Liver (tissue), 9 donors: ENCODE measurements around the gene RNASE4. TPM values are rescaled to one million over a fixed set of nuclear protein-coding genes. Genes with fewer than 3 reads are reported as not detected.

Source experiments
- DNase-seq: peaks from one replicate; pipeline ENCODE4 v3.0.0-alpha.2; 2017; ENCODE audit warnings: low spot score
- H3K27ac ChIP-seq, 2 donors: one replicate each; pipeline ENCODE4 v1.7.0; 2013; ENCODE audit warnings: inconsistent platforms in 2 of 2, low read length in 2 of 2, control low read depth in 1 of 2, low read depth in 1 of 2, mild to moderate bottlenecking in 1 of 2
- H3K27me3 ChIP-seq, 4 donors: one replicate each; pipeline versions ENCODE4 v1.6.1 to v1.7.0; 2013; ENCODE audit warnings: low read length in 3 of 4, inconsistent platforms in 1 of 4, mild to moderate bottlenecking in 1 of 4, moderate library complexity in 1 of 4; ENCODE audit not compliant: control insufficient read depth in 4 of 4, insufficient read depth in 4 of 4
- H3K36me3 ChIP-seq, 4 donors: one replicate each; pipeline versions ENCODE4 v1.6.1 to v1.7.0; 2013; ENCODE audit warnings: low read length in 3 of 4, mild to moderate bottlenecking in 3 of 4, low read depth in 1 of 4, moderate library complexity in 1 of 4; ENCODE audit not compliant: control insufficient read depth in 4 of 4, insufficient read depth in 3 of 4
- H3K4me1 ChIP-seq, 4 donors: one replicate each; pipeline versions ENCODE4 v1.6.1 to v1.7.0; 2013; ENCODE audit warnings: low read length in 3 of 4, mild to moderate bottlenecking in 3 of 4, moderate library complexity in 1 of 4; ENCODE audit not compliant: control insufficient read depth in 4 of 4, insufficient read depth in 4 of 4
- H3K4me3 ChIP-seq, 3 donors: one replicate each; pipeline versions ENCODE4 v1.6.1 to v1.7.0; 2013; ENCODE audit warnings: low read length in 3 of 3, control low read depth in 1 of 3, low read depth in 1 of 3, mild to moderate bottlenecking in 1 of 3
- H3K9ac ChIP-seq, 2 donors: one replicate each; pipeline ENCODE4 v1.7.0; 2013; ENCODE audit warnings: low read length in 2 of 2, mild to moderate bottlenecking in 2 of 2, moderate library complexity in 2 of 2, control low read depth in 1 of 2, low read depth in 1 of 2
- H3K9me3 ChIP-seq, 4 donors: one replicate each; pipeline versions ENCODE4 v1.6.1 to v1.7.0; 2013; ENCODE audit warnings: low read length in 3 of 4; ENCODE audit not compliant: control insufficient read depth in 4 of 4
- EGR1 ChIP-seq, 2 donors: IDR thresholded peaks; 2 replicates each; pipeline ENCODE4 v1.6.1; 2016 to 2018; ENCODE audit warnings: antibody characterized with exemption in 2 of 2, low read depth in 2 of 2
- FOXA1 ChIP-seq: IDR thresholded peaks from 2 replicates; pipeline ENCODE4 v1.6.1; 2016; ENCODE audit warnings: antibody characterized with exemption
- FOXA2 ChIP-seq: IDR thresholded peaks from 2 replicates; pipeline ENCODE4 v1.6.1; 2016; ENCODE audit warnings: antibody characterized with exemption
- GABPA ChIP-seq, 2 donors: IDR thresholded peaks in 1 of 2; conservative IDR thresholded peaks in 1 of 2; 2 replicates each; pipeline ENCODE4 v1.6.1; 2016; ENCODE audit warnings: antibody characterized with exemption in 2 of 2, mild to moderate bottlenecking in 1 of 2, moderate library complexity in 1 of 2
- HNF4A ChIP-seq, 2 donors: conservative IDR thresholded peaks; 2 replicates each; pipeline ENCODE4 v1.6.1; 2016; ENCODE audit warnings: antibody characterized with exemption in 2 of 2, mild to moderate bottlenecking in 2 of 2
- HNF4G ChIP-seq: IDR thresholded peaks from 2 replicates; pipeline ENCODE4 v1.6.1; 2016; ENCODE audit warnings: antibody characterized with exemption
- JUND ChIP-seq, 2 donors: IDR thresholded peaks; 2 replicates each; pipeline ENCODE4 v1.6.1; 2016; ENCODE audit warnings: antibody characterized with exemption in 2 of 2
- NR2F2 ChIP-seq: IDR thresholded peaks from 2 replicates; pipeline ENCODE4 v1.6.1; 2016; ENCODE audit warnings: antibody characterized with exemption
- RAD21 ChIP-seq, 2 donors: IDR thresholded peaks; 2 replicates each; pipeline ENCODE4 v1.6.1; 2016; ENCODE audit warnings: antibody characterized with exemption in 2 of 2, mild to moderate bottlenecking in 2 of 2
- RXRA ChIP-seq, 2 donors: IDR thresholded peaks; 2 replicates each; pipeline ENCODE4 v1.6.1; 2017 to 2018; ENCODE audit warnings: antibody characterized with exemption in 2 of 2, mild to moderate bottlenecking in 1 of 2
- SP1 ChIP-seq: IDR thresholded peaks from 2 replicates; pipeline ENCODE4 v1.6.1; 2018; ENCODE audit warnings: antibody characterized with exemption, mild to moderate bottlenecking
- TAF1 ChIP-seq: conservative IDR thresholded peaks from 2 replicates; pipeline ENCODE4 v1.6.1; 2016; ENCODE audit warnings: antibody characterized with exemption, mild to moderate bottlenecking
- YY1 ChIP-seq: IDR thresholded peaks from 2 replicates; pipeline ENCODE4 v1.6.1; 2016; ENCODE audit warnings: antibody characterized with exemption, mild to moderate bottlenecking
- WGBS: extraction: QIAGEN DNeasy Blood & Tissue Kit; methylation state at CpG from one replicate; pipeline ENCODE4 v1.1.7; 2013; 5-methylcytosine and 5-hydroxymethylcytosine counted together
- polyA plus RNA-seq, 2 donors: library from polyadenylated mRNA; stranded (reverse) in 1 of 2; unstranded in 1 of 2; fragments of 200-250 nt in 1 of 2; fragments of >200 nt in 1 of 2; fragmentation: Nextera tagmentation in 1 of 2; extraction: Ambion mirVana in 1 of 2; gene quantifications; one replicate each; pipeline versions ENCODE4 v1.2.1 to v1.2.3, GENCODE V29; 2013 to 2015
- total RNA-seq, 2 donors: library from RNA; depleted of rRNA; stranded (reverse); fragments of >200 nt; gene quantifications; one replicate each; pipeline ENCODE4 v1.2.3, GENCODE V29; 2014
- TF ChIP-seq, protein P1 (sequence below): fragments of 150-350 bp; IDR thresholded peaks from 2 replicates; pipeline ENCODE4 v1.5.1; 2017; ENCODE audit warnings: improper control_type of control experiment, low read depth, low read length; ENCODE audit not compliant: missing input control
- TF ChIP-seq, protein P2 (sequence below): IDR thresholded peaks from 2 replicates; pipeline ENCODE4 v1.6.1; 2016; ENCODE audit warnings: antibody characterized with exemption
- TF ChIP-seq, protein P3 (sequence below): IDR thresholded peaks from 2 replicates; pipeline ENCODE4 v1.6.1; 2016; ENCODE audit warnings: antibody characterized with exemption
- TF ChIP-seq, protein P4 (sequence below): IDR thresholded peaks from 2 replicates; pipeline ENCODE4 v1.6.1; 2016; ENCODE audit warnings: antibody characterized with exemption, mild to moderate bottlenecking
- TF ChIP-seq, protein P5 (sequence below): IDR thresholded peaks from 2 replicates; pipeline ENCODE4 v1.6.1; 2016; ENCODE audit warnings: antibody characterized with exemption
- donor health status: healthy.
- donor health status: healthy.
- donor health status: healthy.
- donor health status: healthy.
- donor health status: healthy.

The RNASE4 gene
- total and polyA plus RNA-seq, 4 donors: 129 to 319 (median 184) TPM

DNA sequence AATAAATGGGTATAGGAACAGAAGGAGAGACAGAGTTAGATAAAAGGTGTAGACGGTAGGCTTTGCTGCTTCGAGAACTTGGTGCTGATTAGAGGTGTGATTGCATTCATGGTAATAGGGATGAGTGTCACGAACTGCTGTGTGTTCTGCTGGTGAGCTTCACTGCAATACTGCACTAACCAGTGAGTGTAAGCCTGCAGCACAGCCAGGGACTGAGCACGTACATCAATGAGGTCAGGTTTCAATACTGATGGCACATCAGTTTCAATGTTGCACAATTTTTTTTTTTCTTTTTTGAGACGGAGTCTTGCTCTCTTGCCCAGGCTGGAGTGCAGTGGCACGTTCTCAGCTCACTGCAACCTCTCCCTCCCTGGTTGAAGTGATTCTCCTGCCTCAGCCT, 36.4 kb downstream of the RNASE4 start:
- 72% methylated on average over 6 of the region's 6 CpGs for WGBS
- Histone ChIP-seq H3K4me1 (no peaks in the 10 kb centered on the region), H3K27ac (no peak overlapping the region)

DNA sequence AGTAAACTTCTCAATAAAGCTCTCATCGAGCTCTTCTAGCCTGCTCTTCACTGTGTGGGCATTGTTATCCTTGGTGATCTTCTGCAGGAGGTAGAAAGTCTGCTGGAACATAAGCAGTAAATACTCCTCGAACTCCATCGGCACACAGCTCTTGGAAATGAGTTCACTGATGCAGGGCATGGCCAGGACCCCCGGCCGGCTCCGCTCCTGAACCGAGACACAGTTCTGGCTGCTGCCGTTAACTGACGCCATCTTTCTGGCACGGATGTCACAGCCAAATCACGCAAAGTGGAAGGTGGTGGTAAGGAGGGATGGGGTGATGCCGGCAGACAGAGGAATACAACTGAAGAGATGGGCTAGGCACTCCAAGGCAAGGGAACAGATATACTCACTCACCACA, 37.7 kb downstream of the RNASE4 start:
- no peak for DNase-seq
- H3K9ac ChIP-seq: no peak overlapping the region
- H3K4me1 ChIP-seq: no peaks in the 10 kb centered on the region
- H3K27me3 ChIP-seq: peaks cover 0 to 10% (median 0%) of the 10 kb centered on the region in 4 donors
- 89% methylated on average over 12 of the region's 12 CpGs for WGBS
- no peaks in the 10 kb centered on the region for H3K36me3 ChIP-seq
- TF ChIP-seq RXRA (IDR thresholded peaks at IDR 0.05) (no peak), SP1 (no peak), NR2F2 (no peak), FOXA2 (no peak), TAF1 (no peak), JUND (IDR thresholded peaks at IDR 0.05) (no peak), FOXA1 (no peak), EGR1 (IDR thresholded peaks at IDR 0.05; ENCODE audit: low read depth in 2 of 2) (no peak), HNF4A (conservative IDR thresholded peaks at IDR 0.05) (no peak), RAD21 (IDR thresholded peaks at IDR 0.05) (no peak), HNF4G (no peak), YY1 (no peak), GABPA (IDR thresholded peaks at IDR 0.05 in 1 of 2, conservative IDR thresholded peaks at IDR 0.05 in 1 of 2) (no peak)
- TF ChIP-seq, protein P1, sequence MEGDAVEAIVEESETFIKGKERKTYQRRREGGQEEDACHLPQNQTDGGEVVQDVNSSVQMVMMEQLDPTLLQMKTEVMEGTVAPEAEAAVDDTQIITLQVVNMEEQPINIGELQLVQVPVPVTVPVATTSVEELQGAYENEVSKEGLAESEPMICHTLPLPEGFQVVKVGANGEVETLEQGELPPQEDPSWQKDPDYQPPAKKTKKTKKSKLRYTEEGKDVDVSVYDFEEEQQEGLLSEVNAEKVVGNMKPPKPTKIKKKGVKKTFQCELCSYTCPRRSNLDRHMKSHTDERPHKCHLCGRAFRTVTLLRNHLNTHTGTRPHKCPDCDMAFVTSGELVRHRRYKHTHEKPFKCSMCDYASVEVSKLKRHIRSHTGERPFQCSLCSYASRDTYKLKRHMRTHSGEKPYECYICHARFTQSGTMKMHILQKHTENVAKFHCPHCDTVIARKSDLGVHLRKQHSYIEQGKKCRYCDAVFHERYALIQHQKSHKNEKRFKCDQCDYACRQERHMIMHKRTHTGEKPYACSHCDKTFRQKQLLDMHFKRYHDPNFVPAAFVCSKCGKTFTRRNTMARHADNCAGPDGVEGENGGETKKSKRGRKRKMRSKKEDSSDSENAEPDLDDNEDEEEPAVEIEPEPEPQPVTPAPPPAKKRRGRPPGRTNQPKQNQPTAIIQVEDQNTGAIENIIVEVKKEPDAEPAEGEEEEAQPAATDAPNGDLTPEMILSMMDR: no peak
- TF ChIP-seq, protein P2, sequence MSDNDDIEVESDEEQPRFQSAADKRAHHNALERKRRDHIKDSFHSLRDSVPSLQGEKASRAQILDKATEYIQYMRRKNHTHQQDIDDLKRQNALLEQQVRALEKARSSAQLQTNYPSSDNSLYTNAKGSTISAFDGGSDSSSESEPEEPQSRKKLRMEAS: no peak
- TF ChIP-seq, protein P3, sequence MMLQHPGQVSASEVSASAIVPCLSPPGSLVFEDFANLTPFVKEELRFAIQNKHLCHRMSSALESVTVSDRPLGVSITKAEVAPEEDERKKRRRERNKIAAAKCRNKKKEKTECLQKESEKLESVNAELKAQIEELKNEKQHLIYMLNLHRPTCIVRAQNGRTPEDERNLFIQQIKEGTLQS: no peak
- TF ChIP-seq, protein P4, sequence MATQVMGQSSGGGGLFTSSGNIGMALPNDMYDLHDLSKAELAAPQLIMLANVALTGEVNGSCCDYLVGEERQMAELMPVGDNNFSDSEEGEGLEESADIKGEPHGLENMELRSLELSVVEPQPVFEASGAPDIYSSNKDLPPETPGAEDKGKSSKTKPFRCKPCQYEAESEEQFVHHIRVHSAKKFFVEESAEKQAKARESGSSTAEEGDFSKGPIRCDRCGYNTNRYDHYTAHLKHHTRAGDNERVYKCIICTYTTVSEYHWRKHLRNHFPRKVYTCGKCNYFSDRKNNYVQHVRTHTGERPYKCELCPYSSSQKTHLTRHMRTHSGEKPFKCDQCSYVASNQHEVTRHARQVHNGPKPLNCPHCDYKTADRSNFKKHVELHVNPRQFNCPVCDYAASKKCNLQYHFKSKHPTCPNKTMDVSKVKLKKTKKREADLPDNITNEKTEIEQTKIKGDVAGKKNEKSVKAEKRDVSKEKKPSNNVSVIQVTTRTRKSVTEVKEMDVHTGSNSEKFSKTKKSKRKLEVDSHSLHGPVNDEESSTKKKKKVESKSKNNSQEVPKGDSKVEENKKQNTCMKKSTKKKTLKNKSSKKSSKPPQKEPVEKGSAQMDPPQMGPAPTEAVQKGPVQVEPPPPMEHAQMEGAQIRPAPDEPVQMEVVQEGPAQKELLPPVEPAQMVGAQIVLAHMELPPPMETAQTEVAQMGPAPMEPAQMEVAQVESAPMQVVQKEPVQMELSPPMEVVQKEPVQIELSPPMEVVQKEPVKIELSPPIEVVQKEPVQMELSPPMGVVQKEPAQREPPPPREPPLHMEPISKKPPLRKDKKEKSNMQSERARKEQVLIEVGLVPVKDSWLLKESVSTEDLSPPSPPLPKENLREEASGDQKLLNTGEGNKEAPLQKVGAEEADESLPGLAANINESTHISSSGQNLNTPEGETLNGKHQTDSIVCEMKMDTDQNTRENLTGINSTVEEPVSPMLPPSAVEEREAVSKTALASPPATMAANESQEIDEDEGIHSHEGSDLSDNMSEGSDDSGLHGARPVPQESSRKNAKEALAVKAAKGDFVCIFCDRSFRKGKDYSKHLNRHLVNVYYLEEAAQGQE: no peak
- TF ChIP-seq, protein P5, sequence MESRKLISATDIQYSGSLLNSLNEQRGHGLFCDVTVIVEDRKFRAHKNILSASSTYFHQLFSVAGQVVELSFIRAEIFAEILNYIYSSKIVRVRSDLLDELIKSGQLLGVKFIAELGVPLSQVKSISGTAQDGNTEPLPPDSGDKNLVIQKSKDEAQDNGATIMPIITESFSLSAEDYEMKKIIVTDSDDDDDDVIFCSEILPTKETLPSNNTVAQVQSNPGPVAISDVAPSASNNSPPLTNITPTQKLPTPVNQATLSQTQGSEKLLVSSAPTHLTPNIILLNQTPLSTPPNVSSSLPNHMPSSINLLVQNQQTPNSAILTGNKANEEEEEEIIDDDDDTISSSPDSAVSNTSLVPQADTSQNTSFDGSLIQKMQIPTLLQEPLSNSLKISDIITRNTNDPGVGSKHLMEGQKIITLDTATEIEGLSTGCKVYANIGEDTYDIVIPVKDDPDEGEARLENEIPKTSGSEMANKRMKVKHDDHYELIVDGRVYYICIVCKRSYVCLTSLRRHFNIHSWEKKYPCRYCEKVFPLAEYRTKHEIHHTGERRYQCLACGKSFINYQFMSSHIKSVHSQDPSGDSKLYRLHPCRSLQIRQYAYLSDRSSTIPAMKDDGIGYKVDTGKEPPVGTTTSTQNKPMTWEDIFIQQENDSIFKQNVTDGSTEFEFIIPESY: no peak
- H3K27ac ChIP-seq: no peak overlapping the region
- no peak overlapping the region for H3K4me3 ChIP-seq
- no peaks in the 10 kb centered on the region for H3K9me3 ChIP-seq

More for the DNA sequence above, 36.4 kb downstream of the RNASE4 start:
- TF ChIP-seq HNF4A (conservative IDR thresholded peaks at IDR 0.05) (no peak), SP1 (no peak), JUND (IDR thresholded peaks at IDR 0.05) (no peak), FOXA1 (no peak), YY1 (no peak), TAF1 (no peak), RAD21 (IDR thresholded peaks at IDR 0.05) (no peak), HNF4G (no peak), RXRA (IDR thresholded peaks at IDR 0.05) (no peak), FOXA2 (no peak)
- TF ChIP-seq, protein P3: no peak
- TF ChIP-seq, protein P2: no peak
- TF ChIP-seq, protein P1: no peak
- no peak for DNase-seq
- H3K36me3 ChIP-seq: no peaks in the 10 kb centered on the region
- no peak overlapping the region for H3K4me3 ChIP-seq
- H3K9ac ChIP-seq: no peak overlapping the region
- H3K27me3 ChIP-seq: peaks cover 0 to 8% (median 0%) of the 10 kb centered on the region in 4 donors
- H3K9me3 ChIP-seq: no peaks in the 10 kb centered on the region
